ENCODE results near the gene AGAP6.
"Not testable (repeated sequence)": the region's sequence is repeated elsewhere in the genome, so short reads cannot be mapped to it uniquely, and the experiment has no call there.

The AGAP6 gene

DNA sequence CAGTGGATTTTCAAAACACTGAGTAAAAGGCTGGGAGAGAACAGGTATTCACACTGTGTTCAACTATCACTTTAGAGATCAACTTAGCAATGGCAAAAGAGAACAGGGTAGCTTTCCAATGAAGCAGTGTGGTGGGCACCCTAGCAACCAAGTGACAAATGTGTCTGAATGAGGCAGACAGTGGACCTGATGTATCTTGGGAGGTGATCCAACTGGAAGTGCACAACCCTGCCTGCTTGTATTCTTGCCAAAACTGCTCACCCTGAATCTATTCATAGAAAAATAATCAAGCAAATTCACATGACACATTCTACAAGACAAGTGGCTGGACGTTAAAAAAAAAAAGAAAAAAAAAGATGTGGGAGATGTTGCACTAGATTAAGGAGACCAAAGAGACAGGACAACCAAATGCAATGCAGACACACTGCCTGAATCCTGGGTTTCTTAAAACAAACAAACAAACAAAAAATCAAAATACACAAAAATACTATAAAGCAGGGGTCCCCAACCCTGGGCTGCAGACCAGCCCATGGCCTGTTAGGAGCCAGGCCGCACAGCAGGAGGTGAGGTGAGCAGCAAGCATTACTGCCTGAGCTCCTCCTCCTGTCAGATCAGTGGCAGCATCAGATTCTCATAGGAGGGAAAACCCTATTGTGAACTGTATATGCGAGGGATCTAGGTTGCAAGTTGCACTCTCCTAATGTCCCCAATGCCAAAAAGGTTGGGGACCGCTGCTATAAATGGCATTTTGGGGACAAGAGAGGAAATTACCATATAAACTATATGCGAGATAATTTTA is 67.5 kb downstream of the AGAP6 start:
- not testable (repeated sequence) for ATAC-seq

DNA sequence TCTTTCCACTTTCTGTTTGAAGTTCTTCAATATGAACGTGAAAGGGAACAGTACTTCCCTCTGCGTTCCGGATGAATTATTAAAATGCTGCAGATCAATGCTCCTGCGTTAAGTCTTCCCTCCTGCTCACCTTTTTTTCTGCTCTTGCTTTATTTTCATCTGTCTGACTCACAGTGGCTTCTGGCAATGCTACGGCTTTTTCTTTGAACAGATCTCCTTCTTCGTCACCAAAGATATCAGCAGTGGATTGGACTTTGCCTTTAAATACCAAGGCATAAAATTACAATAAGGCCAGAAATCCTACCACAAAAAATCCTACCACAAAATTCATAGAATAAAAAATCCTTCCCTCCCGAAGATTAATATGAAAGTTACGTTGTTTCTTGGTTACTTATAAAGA is 68.4 kb downstream of the AGAP6 start:
- not testable (repeated sequence) for ATAC-seq

DNA sequence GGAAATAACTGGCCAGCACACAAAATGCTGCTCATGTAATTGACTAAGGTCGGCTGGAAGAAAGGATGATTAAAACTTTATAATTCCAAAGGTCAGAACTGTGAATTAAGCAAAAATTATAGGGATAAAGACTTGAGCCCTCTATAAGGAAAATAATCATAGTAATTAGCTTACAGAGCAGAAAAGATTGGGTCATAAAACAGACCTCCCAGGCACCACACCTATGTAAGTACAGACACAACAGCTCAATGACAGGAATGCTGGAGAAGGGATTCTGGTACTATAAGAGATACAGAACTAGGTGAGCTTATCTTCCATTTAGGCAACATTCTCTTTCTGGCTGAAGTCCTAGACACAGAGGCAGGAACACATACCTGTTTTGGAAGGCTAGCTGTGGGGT is 70.5 kb downstream of the AGAP6 start:
- ATAC-seq = not testable (repeated sequence)

- not testable (repeated sequence) for ATAC-seq
These were observed 71.7 kb downstream of the AGAP6 start for GRCh38 chr10:50059946-50060345.

Measured in SK-N-SH treated with all-trans-retinoic acid at 6 μM for 48 hours (cell line).